AG04450 (cell line): ENCODE measurements around the gene PVALEF. TPM values are rescaled to one million over a fixed set of nuclear protein-coding genes. Genes with fewer than 3 reads are reported as not detected.

ENCODE experiments used
- CTCF ChIA-PET: fragments of 300-600, 350-600 bp; formaldehyde crosslinking; extraction: SDS; loops from one replicate; lab custom pipeline; 2022; ENCODE audit warnings: antibody characterized with exemption, inconsistent platforms; lab: Charles Lee
- POLR2A ChIA-PET: fragments of 350-600 bp; formaldehyde crosslinking; extraction: SDS; loops from one replicate; lab custom pipeline; 2021; ENCODE audit warnings: antibody characterized with exemption, inconsistent platforms; lab: Yijun Ruan, JAX
- DNase-seq: peaks from one replicate; pipeline ENCODE4 v3.0.0-alpha.2; 2011; ENCODE audit warnings: low read depth, low spot score
- H3K27ac ChIP-seq: one replicate; pipeline ENCODE4 v1.5.1; 2012; ENCODE audit warnings: low read depth, low read length, control low read depth
- H3K27me3 ChIP-seq: one replicate; pipeline ENCODE4 v1.6.0; 2012; ENCODE audit warnings: low read length; ENCODE audit not compliant: control insufficient read depth, insufficient read depth
- H3K4me3 ChIP-seq: 2 replicates; pipeline ENCODE4 v1.5.1; 2011; ENCODE audit warnings: mild to moderate bottlenecking, low read depth, low read length, control low read depth
- H3K9me3 ChIP-seq: 2 replicates; pipeline ENCODE4 v1.5.1; 2012; ENCODE audit warnings: low read length; ENCODE audit not compliant: control insufficient read depth, insufficient read depth
- polyA plus RNA-seq: library from polyadenylated mRNA; depleted of rRNA; stranded (reverse); fragments of >200 nt; gene quantifications from 2 replicates; pipeline ENCODE4 v1.2.3, GENCODE V29; 2011
- TF ChIP-seq, protein P1 (sequence below): IDR thresholded peaks from 2 replicates; pipeline ENCODE4 v1.5.1; 2011; ENCODE audit warnings: low read depth, low read length, control low read depth, inconsistent platforms

The PVALEF gene
- polyA plus RNA-seq, 1 experiment = not detected

DNA sequence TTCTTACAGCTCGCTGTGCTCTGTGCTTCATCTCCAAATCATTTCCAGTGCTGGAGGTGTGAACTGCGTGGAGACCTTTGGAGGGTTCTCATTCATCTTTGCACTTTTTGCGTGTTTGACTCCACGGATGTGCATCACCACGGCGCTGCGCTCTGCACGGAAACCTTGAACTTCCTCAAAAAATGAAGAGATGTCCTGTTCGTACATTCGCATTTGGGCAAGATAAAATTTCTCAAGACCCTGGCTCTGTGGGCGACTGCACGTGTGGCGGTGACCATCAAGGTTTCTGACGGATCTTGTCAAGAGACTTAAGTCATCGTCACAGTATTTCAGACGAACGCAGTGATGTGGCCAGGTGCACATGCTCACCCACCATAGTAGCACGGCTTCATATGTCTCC, 10.3 kb upstream of the PVALEF start:
- H3K27ac ChIP-seq = no peak overlapping the region
- DNase-seq = no peak
- no peak overlapping the region for H3K4me3 ChIP-seq
- TF ChIP-seq, protein P1, sequence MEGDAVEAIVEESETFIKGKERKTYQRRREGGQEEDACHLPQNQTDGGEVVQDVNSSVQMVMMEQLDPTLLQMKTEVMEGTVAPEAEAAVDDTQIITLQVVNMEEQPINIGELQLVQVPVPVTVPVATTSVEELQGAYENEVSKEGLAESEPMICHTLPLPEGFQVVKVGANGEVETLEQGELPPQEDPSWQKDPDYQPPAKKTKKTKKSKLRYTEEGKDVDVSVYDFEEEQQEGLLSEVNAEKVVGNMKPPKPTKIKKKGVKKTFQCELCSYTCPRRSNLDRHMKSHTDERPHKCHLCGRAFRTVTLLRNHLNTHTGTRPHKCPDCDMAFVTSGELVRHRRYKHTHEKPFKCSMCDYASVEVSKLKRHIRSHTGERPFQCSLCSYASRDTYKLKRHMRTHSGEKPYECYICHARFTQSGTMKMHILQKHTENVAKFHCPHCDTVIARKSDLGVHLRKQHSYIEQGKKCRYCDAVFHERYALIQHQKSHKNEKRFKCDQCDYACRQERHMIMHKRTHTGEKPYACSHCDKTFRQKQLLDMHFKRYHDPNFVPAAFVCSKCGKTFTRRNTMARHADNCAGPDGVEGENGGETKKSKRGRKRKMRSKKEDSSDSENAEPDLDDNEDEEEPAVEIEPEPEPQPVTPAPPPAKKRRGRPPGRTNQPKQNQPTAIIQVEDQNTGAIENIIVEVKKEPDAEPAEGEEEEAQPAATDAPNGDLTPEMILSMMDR = no peak
- H3K27me3 ChIP-seq = peaks cover 13% of the 10 kb centered on the region
- H3K9me3 ChIP-seq = no peaks in the 10 kb centered on the region; the same call in 1 of the 2 replicates
- ChIA-PET CTCF (no interaction called here), POLR2A (no interaction called here)

DNA sequence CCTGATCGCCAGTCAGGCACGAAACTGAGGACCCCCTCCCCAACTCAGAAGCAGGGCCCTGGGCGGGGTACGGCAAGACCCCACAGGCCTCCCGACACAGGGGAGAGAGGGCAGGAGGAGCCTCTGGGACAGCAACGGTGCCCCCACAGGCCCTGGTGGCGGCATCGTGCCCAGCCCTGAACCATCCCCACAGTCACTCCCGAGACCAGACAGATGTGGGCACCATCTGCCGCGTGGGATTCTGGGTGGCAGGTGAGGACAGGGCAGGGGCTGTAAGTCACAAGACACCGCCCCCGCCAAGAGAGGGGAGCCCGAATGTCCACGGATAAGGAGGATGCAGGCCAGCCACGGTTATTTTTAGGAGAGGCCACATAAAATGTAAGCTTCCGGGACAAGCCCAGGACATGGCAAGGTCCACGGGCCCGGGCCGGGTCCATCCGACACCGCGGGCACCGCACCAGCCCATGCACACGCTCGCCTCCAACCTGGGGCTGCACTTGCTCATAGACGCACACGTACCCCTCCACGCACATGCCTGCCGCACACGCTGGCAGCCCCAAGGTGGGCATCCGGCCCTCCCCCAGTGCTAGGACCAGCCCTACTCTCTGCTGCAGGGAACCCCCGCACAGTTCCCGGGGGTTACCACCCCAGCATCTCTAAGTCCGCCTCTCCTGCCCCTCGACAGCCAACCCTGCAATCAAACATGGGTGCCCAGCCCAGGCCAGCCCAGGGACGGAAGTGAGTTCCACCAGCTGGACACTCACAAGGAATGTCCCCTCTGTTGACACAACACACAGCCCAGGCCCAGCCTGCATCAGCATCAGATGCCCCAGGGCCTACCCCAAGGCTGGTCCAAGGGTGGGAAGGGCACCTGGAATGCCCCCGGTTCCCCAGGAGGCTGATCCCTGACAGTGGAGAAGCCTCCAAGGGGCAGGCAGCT, 8.2 kb upstream of the PVALEF start:
- TF ChIP-seq, protein P1 = no peak
- CTCF ChIA-PET = interaction anchor here (1.6 kb wide), 1 partner anchor 14 kb away, joined by 3 read pairs; no protein-coding TSS in a partner anchor
- Histone ChIP-seq H3K27me3 (peaks cover 13% of the 10 kb centered on the region), H3K4me3 (no peak overlapping the region), H3K9me3 (no peaks in the 10 kb centered on the region; the same call in 1 of the 2 replicates), H3K27ac (no peak overlapping the region)
- no peak for DNase-seq
- POLR2A ChIA-PET = no interaction called here

DNA sequence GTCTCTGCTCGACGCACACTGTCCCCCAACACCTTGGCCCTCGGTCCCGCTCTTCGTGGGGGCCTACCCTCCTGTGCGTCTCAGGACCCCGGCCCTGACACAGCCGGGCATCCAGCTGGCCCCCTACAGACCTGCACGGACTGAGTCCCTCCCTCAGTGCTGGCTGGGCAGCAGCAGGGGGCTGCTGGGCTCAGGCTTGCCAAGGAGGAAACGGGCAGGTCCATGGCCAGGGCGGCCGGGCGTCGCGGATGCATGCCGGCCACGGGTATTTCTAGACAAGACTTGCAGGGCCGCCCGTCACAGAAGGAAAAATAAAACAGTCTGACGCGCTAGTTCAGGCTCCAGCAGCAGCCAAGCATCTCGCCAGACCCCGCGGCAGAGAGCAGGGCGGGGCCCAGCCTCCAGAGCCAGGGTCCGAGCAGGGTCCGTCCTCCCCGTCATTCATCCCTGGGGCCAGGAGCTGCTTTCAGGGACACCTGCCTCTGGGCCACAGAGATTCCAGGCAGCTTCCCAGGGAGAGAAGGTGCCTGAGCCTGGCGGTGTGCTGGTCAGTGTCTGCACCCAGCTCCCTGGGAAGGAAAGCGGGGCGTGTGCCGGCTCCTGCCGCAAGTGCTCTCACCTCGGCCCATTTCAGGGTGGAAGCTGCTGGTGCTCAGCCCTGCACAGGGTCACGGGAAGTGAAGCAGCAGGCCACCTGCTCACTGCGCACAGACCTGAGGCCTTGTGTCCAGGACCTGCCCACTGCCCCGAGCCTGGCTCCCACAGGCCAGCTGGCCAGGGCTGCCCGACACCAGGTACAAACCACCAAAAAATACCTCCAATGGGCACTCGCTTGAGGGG, 7.2 kb upstream of the PVALEF start:
- no peaks in the 10 kb centered on the region; the same call in 1 of the 2 replicates for H3K9me3 ChIP-seq
- H3K4me3 ChIP-seq = no peak overlapping the region
- H3K27me3 ChIP-seq = peaks cover 13% of the 10 kb centered on the region
- TF ChIP-seq, protein P1 = no peak
- DNase-seq = no peak
- H3K27ac ChIP-seq = no peak overlapping the region
- CTCF ChIA-PET = interaction anchor here (1.6 kb wide), 1 partner anchor 15 kb away, joined by 3 read pairs; no protein-coding TSS in a partner anchor
- POLR2A ChIA-PET = no interaction called here

DNA sequence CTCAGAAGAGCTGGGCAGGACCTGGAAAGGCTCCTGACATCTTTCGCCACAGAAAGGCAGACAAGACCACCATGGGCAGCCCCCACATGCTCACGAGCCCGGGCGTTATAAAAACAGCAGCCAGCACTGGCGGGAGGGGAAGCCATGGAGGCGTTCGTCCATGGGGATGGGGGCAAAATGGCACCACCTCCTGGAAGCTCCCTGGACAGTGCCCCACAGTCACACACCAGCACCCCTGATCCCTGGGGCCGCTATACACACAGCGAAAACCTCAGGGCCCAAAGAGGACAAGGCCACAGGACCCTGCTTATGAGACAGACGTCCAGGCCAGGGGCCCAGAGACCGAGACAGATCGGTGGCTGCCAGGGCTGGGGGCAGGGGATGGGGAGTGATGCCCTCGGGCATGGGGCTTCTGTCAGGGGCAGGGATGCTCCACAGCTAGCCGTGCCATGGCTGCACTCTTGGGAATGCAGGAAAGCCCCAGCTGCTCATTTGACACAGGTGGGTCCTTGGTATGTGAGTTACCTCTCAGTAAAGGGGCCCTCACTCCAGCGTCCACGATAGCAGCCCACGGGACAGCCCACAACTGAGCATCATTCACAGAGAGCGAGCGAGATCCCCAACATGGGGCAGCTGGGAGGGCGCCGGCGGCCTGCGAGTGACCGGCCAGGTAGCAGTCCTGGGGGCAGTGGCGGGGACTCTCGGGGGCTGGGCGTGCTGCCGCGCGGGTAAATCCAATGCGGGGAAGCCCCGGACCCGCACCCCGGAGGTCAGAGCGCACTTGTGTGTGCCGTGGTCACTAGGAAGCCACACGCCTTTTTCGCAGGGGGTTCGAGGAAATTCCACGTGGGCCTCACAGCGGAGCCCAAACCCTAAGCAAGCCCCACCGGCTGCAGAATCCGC, 6.4 kb upstream of the PVALEF start:
- TF ChIP-seq, protein P1 = no peak
- no peak overlapping the region for H3K27ac ChIP-seq
- H3K4me3 ChIP-seq = no peak overlapping the region
- ChIA-PET POLR2A (no interaction called here), CTCF (no interaction called here)
- H3K27me3 ChIP-seq = peaks cover 20% of the 10 kb centered on the region
- H3K9me3 ChIP-seq = no peaks in the 10 kb centered on the region; the same call in 1 of the 2 replicates
- no peak for DNase-seq
